Neural cell (in vitro differentiated cells): ENCODE data around the gene TKTL2. TPM values are rescaled to one million over a fixed set of nuclear protein-coding genes. Genes with fewer than 3 reads are reported as not detected.
"Not testable (repeated sequence)": the region's sequence is repeated elsewhere in the genome, so short reads cannot be mapped to it uniquely, and the experiment has no call there.

Source experiments
- H2AFZ ChIP-seq: fragments of 200-600, 300-800 bp; sonication (generic), shearing (Covaris generic); 2 replicates; pipeline ENCODE4 v1.6.0; 2014; ENCODE audit warnings: low read depth, mild to moderate bottlenecking, antibody characterized with exemption, low read length, moderate library complexity
- H3F3A ChIP-seq: fragments of 200-600 bp; shearing (Covaris generic); 2 replicates; pipeline ENCODE4 v1.6.1; 2016; ENCODE audit warnings: mild to moderate bottlenecking, moderate library complexity, mixed read lengths, antibody characterized with exemption, low read length; ENCODE audit not compliant: insufficient read depth, poor library complexity, severe bottlenecking
- H3K27ac ChIP-seq: fragments of 200-600, 300-800 bp; sonication (generic), shearing (Covaris generic); 2 replicates; pipeline ENCODE4 v1.5.1; 2014; ENCODE audit warnings: mild to moderate bottlenecking, low read length, moderate library complexity
- H3K27me3 ChIP-seq: fragments of 300-800, 200-600 bp; sonication (generic), shearing (Covaris generic); 2 replicates; pipeline ENCODE4 v1.6.0; 2014; ENCODE audit warnings: mild to moderate bottlenecking, low read depth, low read length, moderate library complexity; ENCODE audit not compliant: insufficient read depth
- H3K36me3 ChIP-seq: fragments of 300-800, 200-600 bp; sonication (generic), shearing (Covaris generic); 2 replicates; pipeline ENCODE4 v1.5.1; 2014; ENCODE audit warnings: mild to moderate bottlenecking, antibody characterized with exemption, low read length, moderate library complexity; ENCODE audit not compliant: insufficient read depth
- H3K4me2 ChIP-seq: fragments of 300-800, 200-600 bp; sonication (generic), shearing (Covaris generic); 2 replicates; pipeline ENCODE4 v1.6.0; 2014; ENCODE audit warnings: mild to moderate bottlenecking, low read length
- H3K4me3 ChIP-seq: fragments of 300-800, 200-600 bp; sonication (generic), shearing (Covaris generic); 2 replicates; pipeline ENCODE4 v1.5.1; 2014; ENCODE audit warnings: mild to moderate bottlenecking, low read length, moderate library complexity
- H3K79me2 ChIP-seq: fragments of 200-600 bp; shearing (Covaris generic); replicated peaks from 2 replicates; pipeline ENCODE4 v1.6.0; 2014; ENCODE audit warnings: mild to moderate bottlenecking, low read length, moderate library complexity; ENCODE audit not compliant: insufficient read depth
- H3K9ac ChIP-seq: fragments of 300-800, 200-600 bp; sonication (generic), shearing (Covaris generic); 2 replicates; pipeline ENCODE4 v1.6.1; 2016; ENCODE audit warnings: mild to moderate bottlenecking, low read length, mixed read lengths
- H3K9me2 ChIP-seq: fragments of 200-600 bp; shearing (Covaris generic); 2 replicates; pipeline ENCODE4 v1.6.1; 2016; ENCODE audit warnings: mild to moderate bottlenecking, low read length, mixed read lengths; ENCODE audit not compliant: insufficient read depth
- H3K9me3 ChIP-seq: fragments of 200-600, 300-800 bp; sonication (generic), shearing (Covaris generic); 2 replicates; pipeline ENCODE4 v1.6.1; 2016; ENCODE audit warnings: mild to moderate bottlenecking, mixed run types, low read length, moderate library complexity, mixed read lengths
- H4K20me1 ChIP-seq: fragments of 200-600 bp; shearing (Covaris generic); 2 replicates; pipeline ENCODE4 v1.6.1; 2016; ENCODE audit warnings: mild to moderate bottlenecking, mixed run types; ENCODE audit not compliant: insufficient read depth
- CTCF ChIP-seq: fragments of 450-650 bp; IDR thresholded peaks from 2 replicates; pipeline ENCODE4 v1.5.1; 2014; ENCODE audit warnings: antibody characterized with exemption, mild to moderate bottlenecking, moderate library complexity; ENCODE audit not compliant: poor library complexity, severe bottlenecking
- EP300 ChIP-seq: fragments of 450-650 bp; conservative IDR thresholded peaks from 2 replicates; pipeline ENCODE4 v1.6.1; 2014; ENCODE audit warnings: antibody characterized with exemption, mild to moderate bottlenecking, moderate library complexity; ENCODE audit not compliant: poor library complexity, severe bottlenecking
- EZH2 ChIP-seq: fragments of 200-600, 300-800 bp; shearing (Covaris generic), sonication (generic); IDR thresholded peaks from 2 replicates; pipeline ENCODE4 v1.6.1; 2014; ENCODE audit warnings: antibody characterized with exemption, low read length, borderline replicate concordance, mild to moderate bottlenecking; ENCODE audit not compliant: insufficient read depth, poor library complexity, severe bottlenecking
- MXI1 ChIP-seq: fragments of 450-650 bp; conservative IDR thresholded peaks from 2 replicates; pipeline ENCODE4 v1.6.1; 2014; ENCODE audit warnings: antibody characterized with exemption, mild to moderate bottlenecking; ENCODE audit not compliant: poor library complexity, severe bottlenecking
- POLR2AphosphoS5 ChIP-seq: IDR thresholded peaks from 2 replicates; pipeline ENCODE4 v1.6.1; 2012
- RAD21 ChIP-seq: fragments of 450-650 bp; conservative IDR thresholded peaks from 2 replicates; pipeline ENCODE4 v1.6.1; 2014; ENCODE audit warnings: antibody characterized with exemption, mild to moderate bottlenecking, moderate library complexity
- SMC3 ChIP-seq: fragments of 450-650 bp; conservative IDR thresholded peaks from 2 replicates; pipeline ENCODE4 v1.6.1; 2014; ENCODE audit warnings: antibody characterized with exemption, mild to moderate bottlenecking, moderate library complexity; ENCODE audit not compliant: poor library complexity
- TAF1 ChIP-seq: IDR thresholded peaks from 2 replicates; pipeline ENCODE4 v1.6.1; 2012; ENCODE audit warnings: low read depth
- polyA plus RNA-seq: library from polyadenylated mRNA; depleted of rRNA; stranded (reverse); fragments of >200 nt; gene quantifications from 2 replicates; pipeline ENCODE4 v1.2.3, GENCODE V29; 2014
- TF ChIP-seq, protein P1 (sequence below): IDR thresholded peaks from 2 replicates; pipeline ENCODE4 v1.6.1; 2012; ENCODE audit warnings: borderline replicate concordance

Gene TKTL2
- polyA plus RNA-seq, 1 donor from 2014 or later, result 0.42 TPM

GRCh38 chr4:163447481-163447880 is 26.1 kb downstream of the TKTL2 start:
- no peaks in the 10 kb centered on the region for H3K79me2 ChIP-seq
- no peak for TF ChIP-seq EZH2
- TF ChIP-seq CTCF, result no peak
- TF ChIP-seq, protein P1, sequence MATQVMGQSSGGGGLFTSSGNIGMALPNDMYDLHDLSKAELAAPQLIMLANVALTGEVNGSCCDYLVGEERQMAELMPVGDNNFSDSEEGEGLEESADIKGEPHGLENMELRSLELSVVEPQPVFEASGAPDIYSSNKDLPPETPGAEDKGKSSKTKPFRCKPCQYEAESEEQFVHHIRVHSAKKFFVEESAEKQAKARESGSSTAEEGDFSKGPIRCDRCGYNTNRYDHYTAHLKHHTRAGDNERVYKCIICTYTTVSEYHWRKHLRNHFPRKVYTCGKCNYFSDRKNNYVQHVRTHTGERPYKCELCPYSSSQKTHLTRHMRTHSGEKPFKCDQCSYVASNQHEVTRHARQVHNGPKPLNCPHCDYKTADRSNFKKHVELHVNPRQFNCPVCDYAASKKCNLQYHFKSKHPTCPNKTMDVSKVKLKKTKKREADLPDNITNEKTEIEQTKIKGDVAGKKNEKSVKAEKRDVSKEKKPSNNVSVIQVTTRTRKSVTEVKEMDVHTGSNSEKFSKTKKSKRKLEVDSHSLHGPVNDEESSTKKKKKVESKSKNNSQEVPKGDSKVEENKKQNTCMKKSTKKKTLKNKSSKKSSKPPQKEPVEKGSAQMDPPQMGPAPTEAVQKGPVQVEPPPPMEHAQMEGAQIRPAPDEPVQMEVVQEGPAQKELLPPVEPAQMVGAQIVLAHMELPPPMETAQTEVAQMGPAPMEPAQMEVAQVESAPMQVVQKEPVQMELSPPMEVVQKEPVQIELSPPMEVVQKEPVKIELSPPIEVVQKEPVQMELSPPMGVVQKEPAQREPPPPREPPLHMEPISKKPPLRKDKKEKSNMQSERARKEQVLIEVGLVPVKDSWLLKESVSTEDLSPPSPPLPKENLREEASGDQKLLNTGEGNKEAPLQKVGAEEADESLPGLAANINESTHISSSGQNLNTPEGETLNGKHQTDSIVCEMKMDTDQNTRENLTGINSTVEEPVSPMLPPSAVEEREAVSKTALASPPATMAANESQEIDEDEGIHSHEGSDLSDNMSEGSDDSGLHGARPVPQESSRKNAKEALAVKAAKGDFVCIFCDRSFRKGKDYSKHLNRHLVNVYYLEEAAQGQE, result no peak
- no peak for TF ChIP-seq EP300
- TF ChIP-seq RAD21, result no peak
- no peak for TF ChIP-seq MXI1
- TF ChIP-seq POLR2AphosphoS5, result no peak
- no peak for TF ChIP-seq TAF1
- TF ChIP-seq SMC3, result no peak
- no peak overlapping the region for H3K9ac ChIP-seq
- H3K27ac ChIP-seq, result no peak overlapping the region
- H3K4me2 ChIP-seq, result no peak overlapping the region
- no peak overlapping the region for H3K4me3 ChIP-seq
- H2AFZ ChIP-seq, result no peak overlapping the region
- H3K9me3 ChIP-seq, result no peaks in the 10 kb centered on the region
- no peaks in the 10 kb centered on the region for H3K36me3 ChIP-seq
- no peaks in the 10 kb centered on the region for H3K27me3 ChIP-seq
- H3K9me2 ChIP-seq, result no peaks in the 10 kb centered on the region
- H4K20me1 ChIP-seq, result no peaks in the 10 kb centered on the region
- H3F3A ChIP-seq, result no peaks in the 10 kb centered on the region

DNA sequence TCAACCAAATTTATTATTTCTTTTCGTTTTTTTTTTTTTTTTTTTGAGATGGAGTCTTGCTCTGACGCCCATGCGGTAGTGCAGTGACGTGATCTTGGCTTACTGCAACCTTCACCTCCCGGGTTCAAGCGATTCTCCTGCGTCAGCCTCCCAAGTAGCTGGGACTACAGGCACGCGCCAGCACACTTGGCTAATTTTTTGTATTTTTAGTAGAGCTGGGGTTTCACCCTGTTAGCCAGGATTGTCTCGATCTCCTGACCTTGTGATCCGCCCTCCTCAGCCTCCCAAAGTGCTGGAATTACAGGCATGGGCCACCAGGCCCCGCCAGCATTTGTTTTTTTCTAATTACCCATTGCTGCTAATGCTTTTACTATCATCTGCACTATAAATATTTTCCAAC is 26.5 kb downstream of the TKTL2 start:
- not testable (repeated sequence) for H3K36me3 ChIP-seq, H3K4me2 ChIP-seq, H3K79me2 ChIP-seq, H3K9me2 ChIP-seq, H3K4me3 ChIP-seq, H3K9me3 ChIP-seq, H4K20me1 ChIP-seq, H2AFZ ChIP-seq, H3K27me3 ChIP-seq, H3F3A ChIP-seq, H3K27ac ChIP-seq, H3K9ac ChIP-seq

DNA sequence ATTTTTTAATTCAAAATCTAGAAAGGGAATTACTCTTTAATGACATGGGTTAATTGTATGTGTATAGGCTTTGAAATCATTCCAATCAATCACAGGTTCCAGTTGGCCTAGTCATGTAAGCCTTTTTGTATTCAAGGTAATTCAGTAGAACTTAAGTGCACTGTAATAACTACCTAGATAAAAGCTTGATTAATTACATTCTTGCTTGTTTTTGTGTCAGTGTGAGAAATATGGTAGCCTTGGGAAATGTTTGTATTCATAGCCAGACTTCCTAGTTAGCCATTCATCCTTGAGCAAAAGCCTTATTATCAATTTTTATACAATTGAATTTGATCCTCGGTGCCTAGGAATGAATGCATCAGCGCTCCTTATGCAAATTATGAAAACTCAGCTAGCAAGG is 33.5 kb downstream of the TKTL2 start:
- Histone ChIP-seq H3K27me3 (no peaks in the 10 kb centered on the region), H2AFZ (no peak overlapping the region), H4K20me1 (no peaks in the 10 kb centered on the region), H3K9ac (no peak overlapping the region), H3K9me2 (no peaks in the 10 kb centered on the region), H3F3A (no peaks in the 10 kb centered on the region), H3K9me3 (no peaks in the 10 kb centered on the region), H3K4me3 (no peak overlapping the region), H3K36me3 (no peaks in the 10 kb centered on the region), H3K4me2 (no peak overlapping the region), H3K27ac (no peak overlapping the region), H3K79me2 (no peaks in the 10 kb centered on the region)
- no peak for TF ChIP-seq SMC3
- no peak for TF ChIP-seq EP300
- TF ChIP-seq POLR2AphosphoS5, result no peak
- TF ChIP-seq RAD21, result no peak
- TF ChIP-seq TAF1, result no peak
- no peak for TF ChIP-seq CTCF
- TF ChIP-seq, protein P1, result no peak
- no peak for TF ChIP-seq MXI1
- TF ChIP-seq EZH2, result no peak
